Thyroid gland (tissue), 4 donors: ENCODE measurements around the gene C12orf42.

ENCODE experiments used
- POLR2A ChIP-seq, 2 donors: fragments of 450-650 bp; IDR thresholded peaks; one replicate each; pipeline ENCODE4 v1.6.1; 2017; ENCODE audit warnings: antibody characterized with exemption in 2 of 2, mild to moderate bottlenecking in 2 of 2, moderate library complexity in 1 of 2
- TF ChIP-seq, protein P1 (sequence below), 6 experiments: fragments of 200-600 bp in 3 of 6; fragments of 450-650 bp in 3 of 6; sonication (generic) in 3 of 6; IDR thresholded peaks; one replicate each; pipeline ENCODE4 v1.5.1; 2016 to 2019; ENCODE audit warnings: antibody characterized with exemption in 6 of 6, mild to moderate bottlenecking in 2 of 6, inconsistent platforms in 1 of 6, moderate library complexity in 1 of 6

- TF ChIP-seq, protein P1, sequence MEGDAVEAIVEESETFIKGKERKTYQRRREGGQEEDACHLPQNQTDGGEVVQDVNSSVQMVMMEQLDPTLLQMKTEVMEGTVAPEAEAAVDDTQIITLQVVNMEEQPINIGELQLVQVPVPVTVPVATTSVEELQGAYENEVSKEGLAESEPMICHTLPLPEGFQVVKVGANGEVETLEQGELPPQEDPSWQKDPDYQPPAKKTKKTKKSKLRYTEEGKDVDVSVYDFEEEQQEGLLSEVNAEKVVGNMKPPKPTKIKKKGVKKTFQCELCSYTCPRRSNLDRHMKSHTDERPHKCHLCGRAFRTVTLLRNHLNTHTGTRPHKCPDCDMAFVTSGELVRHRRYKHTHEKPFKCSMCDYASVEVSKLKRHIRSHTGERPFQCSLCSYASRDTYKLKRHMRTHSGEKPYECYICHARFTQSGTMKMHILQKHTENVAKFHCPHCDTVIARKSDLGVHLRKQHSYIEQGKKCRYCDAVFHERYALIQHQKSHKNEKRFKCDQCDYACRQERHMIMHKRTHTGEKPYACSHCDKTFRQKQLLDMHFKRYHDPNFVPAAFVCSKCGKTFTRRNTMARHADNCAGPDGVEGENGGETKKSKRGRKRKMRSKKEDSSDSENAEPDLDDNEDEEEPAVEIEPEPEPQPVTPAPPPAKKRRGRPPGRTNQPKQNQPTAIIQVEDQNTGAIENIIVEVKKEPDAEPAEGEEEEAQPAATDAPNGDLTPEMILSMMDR (IDR thresholded peaks at IDR 0.05) = no peak
- no peak for TF ChIP-seq POLR2A (IDR thresholded peaks at IDR 0.05)
Observed at GRCh38 chr12:103444983-103445382, 50.8 kb downstream of the C12orf42 start.
